ENCODE results near the gene IFI27L1.

GRCh38 chr14:94036313-94037167, 44.6 kb upstream of the IFI27L1 start:
- TF ChIP-seq EZH2phosphoT487 (IDR thresholded peaks at IDR 0.05; ENCODE audit: low read depth) (no peak), CTCF (IDR thresholded peaks at IDR 0.05; ENCODE audit: low read depth, low read length) (peak; percentile 81)
